DMS153 treated with DMSO at 0.1 percent for 48 hours (cell line): Measurements from ENCODE around the gene ALDOA.
"Not testable (repeated sequence)": the region's sequence is repeated elsewhere in the genome, so short reads cannot be mapped to it uniquely, and the experiment has no call there.

Experiments
- DNase-seq: peaks from one replicate; lab custom pipeline; 2025; ENCODE audit not compliant: unreplicated experiment; lab: John Stamatoyannopoulos, UW

ALDOA gene

GRCh38 chr16:30040690-30041089 is 24.9 kb upstream of the ALDOA start:
- not testable (repeated sequence) for DNase-seq

- no peak for DNase-seq
Observed at GRCh38 chr16:30041841-30042240, 23.7 kb upstream of the ALDOA start.

- no peak for DNase-seq
Observed at GRCh38 chr16:30046178-30046577, 19.4 kb upstream of the ALDOA start.

- no peak for DNase-seq
Observed at GRCh38 chr16:30046588-30046987, 19.0 kb upstream of the ALDOA start.

- no peak for DNase-seq
Observed at GRCh38 chr16:30049871-30050270, 15.7 kb upstream of the ALDOA start.

- DNase-seq: no peak
Observed at GRCh38 chr16:30051518-30051917, 14.0 kb upstream of the ALDOA start.

- DNase-seq: peak; percentile 78
Observed at GRCh38 chr16:30052671-30053372, 12.7 kb upstream of the ALDOA start.

GRCh38 chr16:30053376-30054015 is 12.1 kb upstream of the ALDOA start:
- DNase-seq: no peak

- no peak for DNase-seq
Observed at GRCh38 chr16:30054451-30054850, 11.1 kb upstream of the ALDOA start.

- no peak for DNase-seq
Observed at GRCh38 chr16:30054959-30055553, 10.5 kb upstream of the ALDOA start.

GRCh38 chr16:30060346-30060745 is 5.2 kb upstream of the ALDOA start:
- DNase-seq: no peak

- no peak for DNase-seq
Observed at GRCh38 chr16:30060836-30061554, 4.6 kb upstream of the ALDOA start.

GRCh38 chr16:30063278-30063892 is 2.2 kb upstream of the ALDOA start:
- DNase-seq: no peak

GRCh38 chr16:30063893-30064728 is 1.4 kb upstream of the ALDOA start:
- DNase-seq: peak; percentile 58

- no peak for DNase-seq
Observed at GRCh38 chr16:30064729-30065101, 845 bp upstream of the ALDOA start.

- no peak for DNase-seq
Observed at GRCh38 chr16:30065943-30066760, 592 bp downstream of the ALDOA start.

- DNase-seq: no peak
Observed at GRCh38 chr16:30066761-30067583, 1.4 kb downstream of the ALDOA start.

GRCh38 chr16:30067584-30067916 is 2.0 kb downstream of the ALDOA start:
- no peak for DNase-seq

- no peak for DNase-seq
Observed at GRCh38 chr16:30068333-30068732, 2.8 kb downstream of the ALDOA start.
